HG03521 (cell line): ENCODE measurements around the gene TGM6.
"Not testable (repeated sequence)": the region's sequence is repeated elsewhere in the genome, so short reads cannot be mapped to it uniquely, and the experiment has no call there.

ENCODE experiments used
- ATAC-seq: cut with Tn5 transposase; IDR thresholded peaks from one replicate; pipeline ENCODE4 v1.9.1; 2021; ENCODE audit warnings: mild to moderate bottlenecking, moderate library complexity; ENCODE audit not compliant: unreplicated experiment

TGM6 gene

DNA sequence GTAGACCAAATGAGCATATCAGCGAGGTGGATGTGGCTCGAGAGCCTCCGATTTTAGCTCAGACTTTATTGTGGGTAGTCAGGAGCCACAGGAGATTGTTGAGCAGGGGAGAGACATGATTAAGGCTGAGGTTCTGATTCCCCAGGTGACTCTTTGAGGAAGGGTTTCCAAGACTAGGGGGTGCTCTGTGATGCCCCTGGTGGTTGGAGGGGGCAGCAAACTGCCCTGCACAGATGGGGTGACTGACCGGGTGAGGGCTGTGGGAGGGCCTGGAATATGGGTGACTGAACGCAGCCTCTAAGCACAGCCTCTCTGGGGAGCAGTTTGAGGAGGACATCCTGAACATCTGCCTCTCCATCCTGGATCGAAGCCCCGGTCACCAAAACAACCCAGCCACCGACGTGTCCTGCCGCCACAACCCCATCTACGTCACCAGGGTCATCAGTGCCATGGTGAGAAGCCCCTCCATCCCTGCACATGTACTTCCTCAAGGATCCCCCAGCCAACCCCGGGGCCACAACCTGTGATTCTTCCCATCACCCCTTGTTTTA is 17.0 kb downstream of the TGM6 start:
- ATAC-seq = no peak

DNA sequence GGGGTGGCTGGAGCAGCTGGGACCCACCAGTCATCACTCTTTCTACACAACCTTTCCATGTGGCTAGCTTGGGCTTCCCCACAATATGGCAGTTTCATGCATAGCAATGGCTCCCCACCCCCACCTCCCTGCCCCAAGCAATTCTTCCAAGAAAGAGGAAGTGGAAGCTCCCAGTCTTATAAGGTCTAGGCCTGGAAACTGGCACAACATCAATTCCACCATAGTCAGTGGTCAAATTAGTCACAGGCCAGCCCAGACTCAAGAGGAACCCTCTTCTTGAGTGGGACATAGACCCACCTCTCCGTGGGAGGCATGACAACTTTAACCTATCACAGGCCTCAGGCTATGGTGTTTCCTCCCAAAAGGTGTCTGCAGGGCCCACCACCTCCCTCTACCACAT is 17.7 kb downstream of the TGM6 start:
- ATAC-seq = no peak

DNA sequence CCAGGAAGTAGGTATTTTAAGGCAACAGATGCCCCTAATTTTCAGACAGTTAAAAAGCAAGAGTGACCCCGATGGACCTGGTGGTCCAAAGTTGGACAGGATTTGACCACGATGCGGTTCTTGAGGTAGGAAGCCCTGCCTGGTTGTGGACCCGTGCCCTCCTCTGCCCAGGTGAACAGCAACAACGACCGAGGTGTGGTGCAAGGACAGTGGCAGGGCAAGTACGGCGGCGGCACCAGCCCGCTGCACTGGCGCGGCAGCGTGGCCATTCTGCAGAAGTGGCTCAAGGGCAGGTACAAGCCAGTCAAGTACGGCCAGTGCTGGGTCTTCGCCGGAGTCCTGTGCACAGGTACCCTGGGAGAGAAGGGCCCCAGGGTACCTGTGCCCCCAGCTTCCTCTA is 18.7 kb downstream of the TGM6 start:
- no peak for ATAC-seq

DNA sequence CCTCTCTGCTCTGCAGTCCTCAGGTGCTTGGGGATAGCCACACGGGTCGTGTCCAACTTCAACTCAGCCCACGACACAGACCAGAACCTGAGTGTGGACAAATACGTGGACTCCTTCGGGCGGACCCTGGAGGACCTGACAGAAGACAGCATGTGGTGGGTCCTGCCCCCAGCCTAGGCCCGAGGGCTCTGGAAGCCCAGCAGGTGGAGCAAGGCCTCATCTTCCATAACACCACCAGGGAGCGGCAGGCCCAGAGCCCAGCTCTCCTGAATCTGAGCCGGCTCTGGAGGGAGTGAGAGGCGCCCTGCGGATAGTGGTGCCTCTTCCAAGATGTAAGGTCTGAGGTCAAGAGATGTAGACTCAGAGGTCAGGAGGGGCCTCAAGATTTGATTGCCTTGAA is 19.6 kb downstream of the TGM6 start:
- ATAC-seq = no peak

DNA sequence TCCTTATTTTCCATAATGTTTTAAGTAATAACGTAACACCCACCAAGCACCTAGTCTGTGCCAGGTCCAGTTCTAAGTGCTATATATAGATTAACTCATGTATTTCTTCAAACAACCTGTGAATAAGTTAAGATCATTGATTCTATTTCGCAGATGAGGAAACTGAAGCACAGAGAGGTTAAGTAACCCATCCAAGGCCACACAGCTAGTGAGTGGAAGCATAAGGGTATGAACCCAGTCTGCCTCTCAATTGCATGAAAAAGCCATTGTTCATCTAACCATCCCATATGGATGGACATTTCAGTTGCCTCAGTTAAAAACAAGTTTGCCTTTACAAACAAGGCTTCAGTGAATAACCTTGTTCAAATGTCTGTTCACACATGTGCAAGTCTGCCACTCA is 20.8 kb downstream of the TGM6 start:
- no peak for ATAC-seq

DNA sequence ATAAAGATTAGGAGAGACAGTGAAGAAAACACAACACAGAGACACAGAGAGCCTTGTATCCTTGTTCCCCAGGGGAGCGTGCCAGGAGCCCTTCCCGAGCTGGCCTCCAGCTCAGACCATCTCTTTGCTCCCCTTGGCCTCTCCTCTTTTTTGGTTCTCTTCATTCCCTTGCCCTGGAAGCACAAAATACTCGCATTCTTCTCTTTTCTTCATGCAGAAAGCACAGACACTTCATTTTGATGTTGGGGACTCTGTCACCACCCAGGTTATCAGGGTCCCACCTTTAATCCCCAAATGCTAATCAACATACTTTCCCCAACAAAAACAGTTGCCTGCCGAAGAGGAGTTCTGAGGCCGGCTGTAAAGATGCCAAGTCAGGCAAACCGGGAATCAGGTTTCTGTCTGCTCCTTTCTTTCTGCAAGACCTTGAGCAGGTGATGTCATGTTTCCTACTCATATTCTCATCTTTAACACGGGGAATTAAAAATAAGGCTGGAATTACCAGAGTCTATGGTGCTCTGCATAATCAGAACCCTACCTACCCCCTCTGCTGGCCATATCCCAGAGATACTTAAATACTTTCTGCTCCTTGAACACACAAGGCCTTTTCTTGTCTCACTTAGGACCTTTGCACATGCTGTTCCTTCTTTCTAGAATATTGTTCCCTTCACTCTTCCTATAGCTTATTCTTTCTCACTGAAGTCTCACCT is 21.7 kb downstream of the TGM6 start:
- no peak for ATAC-seq

DNA sequence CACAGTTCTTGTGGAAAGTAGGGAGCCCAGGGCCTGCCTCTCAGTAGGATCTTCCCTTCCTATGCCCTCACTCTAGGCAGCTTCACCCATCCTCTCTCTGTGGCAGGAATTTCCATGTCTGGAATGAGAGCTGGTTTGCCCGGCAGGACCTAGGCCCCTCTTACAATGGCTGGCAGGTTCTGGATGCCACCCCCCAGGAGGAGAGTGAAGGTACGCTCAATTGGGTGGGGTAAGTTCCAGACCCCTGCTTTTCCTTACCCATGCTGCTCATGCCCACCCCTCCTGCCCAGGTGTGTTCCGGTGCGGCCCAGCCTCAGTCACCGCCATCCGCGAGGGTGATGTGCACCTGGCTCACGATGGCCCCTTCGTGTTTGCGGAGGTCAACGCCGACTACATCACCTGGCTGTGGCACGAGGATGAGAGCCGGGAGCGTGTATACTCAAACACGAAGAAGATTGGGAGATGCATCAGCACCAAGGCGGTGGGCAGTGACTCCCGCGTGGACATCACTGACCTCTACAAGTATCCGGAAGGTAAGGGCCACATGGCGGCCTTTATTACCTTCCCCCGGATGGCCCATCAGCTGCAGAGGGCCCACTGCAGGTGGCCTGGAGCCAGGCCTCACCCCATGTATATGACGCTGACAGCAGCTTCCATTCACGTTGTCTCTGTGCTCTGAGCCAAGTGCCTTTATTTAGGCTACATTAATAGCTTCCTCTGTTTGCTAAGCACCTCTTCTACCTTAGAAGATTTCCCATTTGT is 22.8 kb downstream of the TGM6 start:
- no peak for ATAC-seq

DNA sequence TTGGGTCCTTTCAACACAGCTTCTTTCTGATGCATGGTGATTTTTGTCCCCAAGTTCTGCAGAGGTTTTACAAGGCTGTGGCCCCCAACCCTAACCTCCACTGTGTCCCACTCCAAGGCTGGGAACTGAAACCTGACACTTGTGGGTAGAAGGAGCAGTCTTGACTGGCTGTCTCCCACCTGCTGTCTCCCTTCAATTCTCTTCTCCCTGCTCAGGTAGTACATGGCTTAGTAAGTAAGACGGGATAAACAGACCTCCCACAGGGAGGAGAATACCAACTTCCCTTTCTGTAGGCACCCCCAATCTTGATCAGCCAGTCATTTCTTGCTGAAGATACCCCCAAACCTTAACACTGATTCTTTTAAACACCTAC is 25.0 kb downstream of the TGM6 start:
- ATAC-seq = no peak

DNA sequence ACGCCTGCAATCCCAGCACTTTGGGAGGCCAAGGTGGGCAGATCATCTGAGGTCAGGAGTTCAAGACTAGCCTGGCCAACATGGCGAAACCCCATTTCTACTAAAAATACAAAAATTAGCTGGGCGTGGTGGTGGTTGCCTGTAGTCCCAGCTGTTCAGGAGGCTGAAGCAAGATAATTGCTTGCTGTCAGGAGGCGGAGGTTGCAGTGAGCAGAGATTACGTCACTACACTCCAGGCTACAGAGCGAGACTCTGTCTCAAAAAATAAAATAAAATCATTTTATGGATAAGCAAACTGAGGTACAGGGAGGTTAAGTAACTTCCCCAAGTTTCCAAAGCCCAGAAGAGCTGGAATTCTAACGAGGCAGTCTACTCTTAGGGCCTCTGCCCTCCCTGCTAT is 26.7 kb downstream of the TGM6 start:
- ATAC-seq = not testable (repeated sequence)

DNA sequence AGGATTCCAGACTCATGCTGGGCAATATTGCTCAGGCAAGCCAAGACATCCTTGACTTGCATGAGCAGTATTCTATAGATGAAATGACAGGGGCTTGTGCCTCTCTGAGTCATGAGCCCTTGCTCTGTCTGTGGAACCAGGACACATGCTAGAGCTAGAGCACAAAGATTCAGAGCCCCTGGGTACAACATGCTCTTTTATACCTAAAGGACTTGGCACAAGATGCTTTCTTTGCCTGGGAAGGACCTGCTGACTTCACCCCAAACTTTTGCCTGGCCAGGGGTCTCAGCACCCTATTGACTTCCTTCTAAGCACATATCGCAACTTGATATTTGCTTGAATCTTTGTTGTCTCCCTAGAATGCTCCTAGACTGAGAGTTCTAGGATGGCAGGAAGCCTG is 27.4 kb downstream of the TGM6 start:
- no peak for ATAC-seq

DNA sequence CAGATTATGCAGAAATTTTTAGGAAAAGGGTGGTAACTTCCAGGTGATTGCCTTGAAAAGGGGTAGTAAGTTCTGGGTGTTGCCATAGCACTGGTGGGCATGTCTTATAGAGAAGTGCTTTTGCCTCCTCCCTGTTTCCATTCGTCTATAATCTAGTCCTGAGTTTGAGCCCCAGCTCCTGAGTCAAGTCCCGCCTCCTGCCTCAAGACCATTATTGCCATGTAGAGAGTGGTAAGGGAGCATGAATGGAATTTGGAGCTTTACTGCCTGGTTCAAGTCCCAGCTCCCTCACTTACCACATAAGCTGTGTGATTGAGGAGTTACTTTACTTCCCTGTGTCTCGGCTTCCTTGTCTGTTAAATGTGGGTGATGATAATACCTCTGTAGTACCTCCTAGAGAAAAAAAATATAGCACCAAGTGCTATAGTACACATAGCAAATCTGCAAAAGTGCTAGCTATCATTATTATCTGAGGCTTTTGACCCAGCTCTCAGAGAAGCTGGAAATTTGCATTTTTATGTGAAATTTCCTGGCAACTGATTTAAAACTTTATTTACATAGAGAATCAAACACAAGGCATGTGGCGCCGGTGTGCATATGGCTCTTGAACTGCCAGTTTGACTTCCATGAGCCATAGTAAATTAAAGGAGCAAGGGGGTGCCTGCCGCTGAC is 36.0 kb downstream of the TGM6 start:
- no peak for ATAC-seq

DNA sequence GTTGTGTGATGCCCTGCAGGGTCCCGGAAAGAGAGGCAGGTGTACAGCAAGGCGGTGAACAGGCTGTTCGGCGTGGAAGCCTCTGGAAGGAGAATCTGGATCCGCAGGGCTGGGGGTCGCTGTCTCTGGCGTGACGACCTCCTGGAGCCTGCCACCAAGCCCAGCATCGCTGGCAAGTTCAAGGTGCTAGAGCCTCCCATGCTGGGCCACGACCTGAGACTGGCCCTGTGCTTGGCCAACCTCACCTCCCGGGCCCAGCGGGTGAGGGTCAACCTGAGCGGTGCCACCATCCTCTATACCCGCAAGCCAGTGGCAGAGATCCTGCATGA is 36.5 kb downstream of the TGM6 start:
- ATAC-seq = no peak

DNA sequence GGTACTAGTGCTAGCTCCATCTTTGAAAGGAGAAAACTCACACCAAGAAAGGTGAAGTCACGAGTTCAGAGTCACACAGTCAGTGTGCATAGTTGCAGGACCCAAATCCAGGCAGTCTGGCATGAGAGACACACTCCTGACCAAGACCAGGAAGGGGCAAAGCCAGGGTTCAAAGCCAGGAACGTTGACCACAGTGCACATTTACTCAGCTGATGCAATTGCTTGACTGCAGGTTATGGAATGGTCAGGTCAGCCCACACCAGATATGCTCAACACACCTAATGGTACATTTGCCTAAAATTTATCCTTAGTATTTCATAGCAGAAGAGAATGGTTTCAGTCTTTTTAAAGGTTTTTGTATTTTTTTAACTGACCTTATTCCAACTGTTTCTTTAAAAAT is 37.7 kb downstream of the TGM6 start:
- ATAC-seq = no peak

DNA sequence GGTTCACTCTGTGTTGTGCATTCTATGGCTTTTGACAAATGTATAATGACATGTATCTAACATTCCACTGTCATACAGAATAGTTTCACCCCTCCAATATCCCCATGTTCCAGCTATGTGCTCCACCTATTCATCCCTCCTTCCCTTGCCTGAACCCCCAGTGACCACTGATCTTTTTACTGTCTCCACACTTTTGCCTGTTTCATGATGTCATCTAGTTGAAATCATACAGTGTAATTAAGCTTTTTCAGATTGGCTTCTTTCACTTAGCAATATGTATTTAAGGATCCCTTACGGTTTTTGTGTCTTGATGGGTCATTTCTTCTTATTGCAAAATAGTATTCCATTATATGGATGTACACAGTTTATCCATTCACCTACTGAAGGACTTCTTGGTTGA is 39.8 kb downstream of the TGM6 start:
- no peak for ATAC-seq

DNA sequence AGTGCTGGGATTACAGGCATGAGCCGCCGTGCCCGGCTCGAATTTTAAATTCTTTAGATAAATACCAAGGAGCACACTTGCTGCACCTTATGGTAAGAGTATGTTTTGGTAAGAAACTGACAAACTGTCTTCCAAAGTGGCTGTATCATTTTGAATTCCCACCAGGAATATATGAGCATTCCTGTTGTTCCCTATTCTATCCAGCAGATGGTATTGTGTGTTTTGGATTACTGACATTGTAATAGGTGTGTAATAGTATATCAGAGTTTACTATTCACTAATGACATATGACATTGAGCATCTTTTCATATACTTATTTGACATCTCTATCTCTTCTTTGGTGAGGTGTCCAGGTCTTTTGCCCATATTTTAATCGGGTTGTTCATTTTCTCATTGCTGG is 40.5 kb downstream of the TGM6 start:
- ATAC-seq = no peak

DNA sequence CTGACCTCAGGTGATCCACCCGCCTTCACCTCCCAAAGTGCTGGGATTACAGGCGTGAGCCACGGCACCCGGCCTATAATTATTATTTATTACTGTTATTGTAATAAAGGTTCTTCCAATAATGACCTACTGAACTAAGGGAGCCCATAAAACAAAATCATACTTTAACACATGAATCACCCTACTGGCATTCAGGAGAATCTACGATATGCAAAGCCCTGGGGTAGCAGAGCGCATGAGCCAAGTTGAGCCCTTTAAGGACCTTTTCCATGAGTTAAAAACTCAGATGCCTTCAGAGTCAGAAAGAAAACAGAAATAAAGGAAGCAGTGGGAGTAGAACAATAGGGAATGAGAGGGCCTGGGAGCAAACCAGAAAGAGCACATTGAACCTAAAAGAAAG is 48.4 kb downstream of the TGM6 start:
- ATAC-seq = no peak

DNA sequence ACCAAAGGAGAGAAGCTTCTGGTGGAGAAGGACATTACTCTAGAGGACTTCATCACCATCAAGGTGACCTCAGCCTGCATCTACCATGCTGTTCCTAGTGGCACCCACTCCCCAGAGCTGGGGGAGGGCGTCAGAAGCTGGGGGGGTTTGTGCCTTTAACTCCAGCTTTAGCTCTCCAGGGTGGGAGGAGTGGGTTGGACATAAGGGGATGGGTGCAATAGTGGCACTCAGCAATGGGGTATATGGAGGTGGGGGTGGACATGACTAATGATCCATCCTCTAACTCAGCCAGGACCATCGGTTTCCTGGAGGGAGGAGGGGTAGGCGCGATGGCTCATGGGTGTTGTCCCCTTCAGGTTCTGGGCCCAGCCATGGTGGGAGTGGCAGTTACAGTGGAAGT is 49.8 kb downstream of the TGM6 start:
- ATAC-seq = no peak

DNA sequence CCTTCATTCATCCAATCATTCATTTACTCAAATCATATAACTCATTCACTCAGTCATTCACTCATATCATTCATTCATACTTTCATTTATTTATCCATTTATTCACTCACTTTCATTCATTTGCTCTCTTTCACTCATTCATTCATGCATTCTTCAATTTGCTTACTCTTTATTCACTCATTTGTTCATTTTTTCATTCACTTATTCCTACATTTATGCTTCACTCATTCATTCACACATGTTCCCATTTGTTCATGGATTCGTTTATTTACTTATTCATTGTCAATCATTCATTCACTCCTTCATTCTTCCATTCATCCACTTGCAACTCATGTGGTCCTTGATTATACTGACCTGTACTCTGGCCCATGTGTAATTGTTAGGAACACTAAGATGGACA is 50.5 kb downstream of the TGM6 start:
- no peak for ATAC-seq

DNA sequence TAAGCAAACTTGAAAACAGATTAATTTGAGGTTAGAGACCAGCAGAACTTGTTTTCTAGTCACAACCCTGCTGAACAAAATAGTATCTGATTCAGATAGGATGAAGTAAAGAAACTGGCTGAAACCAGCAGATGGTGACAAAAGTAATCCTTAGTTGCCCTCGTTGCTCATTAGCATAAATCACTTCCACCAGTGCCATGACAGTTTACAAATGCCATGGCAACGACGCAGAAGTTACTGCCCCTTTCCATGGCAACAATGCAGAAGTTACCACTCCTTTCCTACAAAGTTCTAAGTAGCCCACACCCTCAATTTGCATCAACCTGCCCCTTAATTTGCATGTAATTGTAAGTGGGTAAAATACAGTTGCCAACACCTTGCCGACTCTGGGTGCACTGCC is 66.1 kb downstream of the TGM6 start:
- no peak for ATAC-seq

DNA sequence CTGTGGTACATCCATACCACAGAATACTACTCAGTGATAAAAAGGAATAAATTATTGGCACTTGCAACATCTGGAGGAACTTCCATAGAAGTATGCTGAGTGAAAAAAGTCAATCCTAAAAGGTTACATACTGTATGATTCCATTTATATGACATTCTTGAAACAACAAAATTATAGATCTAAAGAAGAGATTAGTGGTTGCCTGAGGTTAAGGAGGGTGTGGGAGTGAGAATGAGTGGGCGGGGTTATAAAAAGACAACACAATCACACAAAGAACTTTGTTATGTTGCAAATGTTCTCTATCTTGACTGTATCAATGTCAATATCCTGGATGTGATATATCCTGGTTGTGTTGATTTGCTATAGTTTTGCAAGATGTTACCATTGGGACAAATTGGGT is 68.7 kb downstream of the TGM6 start:
- ATAC-seq = no peak

DNA sequence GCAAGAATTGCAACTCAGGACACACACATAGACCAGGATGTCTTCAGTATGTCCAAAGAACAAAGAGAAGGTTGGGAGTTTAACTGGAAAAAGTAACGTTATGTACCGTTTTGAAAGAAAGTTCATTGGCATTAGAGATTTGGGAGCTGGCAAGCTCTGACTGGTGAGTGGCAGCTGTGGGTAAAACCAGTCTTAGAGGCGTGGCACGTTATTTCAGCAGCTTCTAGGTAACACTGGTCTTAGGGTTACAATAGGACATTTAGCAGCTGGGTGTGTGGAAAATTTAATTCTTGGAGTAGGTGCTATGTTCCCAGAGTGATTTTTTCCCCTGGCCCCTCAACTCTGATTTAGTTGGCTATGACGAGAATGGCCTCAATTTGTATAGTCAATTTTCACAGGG is 70.7 kb downstream of the TGM6 start:
- ATAC-seq = no peak
